NCI-H446 (cell line): ENCODE measurements around the gene GARS1.
A peak's percentile ranks its signal among the peaks of the same experiment; 100 is the strongest.

ENCODE experiments used
- DNase-seq, 2 experiments: peaks; one replicate each; lab custom pipeline; 2025; lab: John Stamatoyannopoulos, UW

The GARS1 gene

DNA sequence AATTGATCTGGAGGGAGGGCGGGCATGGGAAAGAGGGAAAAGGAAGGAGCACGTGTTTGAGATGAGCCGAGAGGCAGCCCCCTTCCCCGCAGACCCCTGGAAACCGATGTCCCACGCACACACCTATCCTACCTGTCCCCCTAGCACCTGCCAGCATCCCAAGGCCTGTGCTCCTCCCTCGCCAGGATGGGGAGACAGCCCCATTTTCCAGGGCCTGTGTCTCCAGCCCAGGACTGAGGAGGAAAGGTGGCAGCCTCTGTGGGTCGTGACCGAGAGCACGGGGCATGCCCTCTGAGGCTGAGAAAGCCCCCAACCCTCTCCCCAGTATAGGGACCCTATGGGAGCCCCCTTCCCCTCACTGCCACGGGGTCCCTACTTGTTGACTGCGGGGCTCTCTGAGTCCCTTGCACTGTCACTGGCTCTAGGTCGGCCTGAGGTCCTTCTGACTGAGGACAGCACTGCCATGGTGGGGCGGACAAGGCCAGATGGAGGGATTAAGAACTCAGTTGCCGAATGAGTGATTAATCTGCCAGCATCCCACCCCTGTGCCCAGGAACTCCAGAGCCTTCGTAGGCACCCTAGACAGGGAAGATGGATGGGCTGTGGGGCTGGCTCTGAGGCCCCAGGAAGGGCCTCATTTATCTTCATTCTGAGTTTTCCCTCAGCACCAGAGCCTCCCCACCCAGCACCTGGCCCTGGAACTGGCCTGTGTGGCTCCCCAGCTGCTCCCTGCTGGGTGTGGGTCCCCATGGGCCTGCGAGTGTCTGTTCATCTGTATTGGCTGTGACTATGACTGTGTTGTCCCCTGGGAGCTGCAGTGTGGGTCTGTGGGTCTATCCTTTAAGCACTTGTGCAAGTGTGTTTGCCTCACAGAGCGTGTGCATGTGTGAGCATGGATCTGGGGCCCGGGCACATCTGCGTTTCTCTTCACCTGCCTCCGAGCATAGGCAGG is 61.6 kb downstream of the GARS1 start:
- no peak for DNase-seq

DNA sequence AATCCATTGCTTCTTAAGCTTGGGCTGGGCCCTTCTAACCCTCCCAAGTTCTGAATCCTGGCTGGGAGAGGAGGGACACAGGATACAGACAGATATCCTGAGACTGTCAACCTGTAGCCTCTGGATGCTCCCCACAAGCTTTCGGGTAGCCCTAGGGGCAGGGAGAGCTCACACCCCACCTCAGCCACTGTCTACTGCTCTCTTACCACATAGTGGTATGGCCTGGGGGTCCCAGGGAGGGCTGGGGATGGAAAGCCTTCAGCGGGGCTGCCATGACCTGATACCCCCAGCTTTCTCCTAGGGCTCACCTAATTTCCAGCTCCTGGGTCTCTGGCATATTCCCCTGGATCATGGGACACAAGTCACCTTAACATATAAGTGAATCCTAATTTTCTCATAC is 62.5 kb downstream of the GARS1 start:
- no peak for DNase-seq

DNA sequence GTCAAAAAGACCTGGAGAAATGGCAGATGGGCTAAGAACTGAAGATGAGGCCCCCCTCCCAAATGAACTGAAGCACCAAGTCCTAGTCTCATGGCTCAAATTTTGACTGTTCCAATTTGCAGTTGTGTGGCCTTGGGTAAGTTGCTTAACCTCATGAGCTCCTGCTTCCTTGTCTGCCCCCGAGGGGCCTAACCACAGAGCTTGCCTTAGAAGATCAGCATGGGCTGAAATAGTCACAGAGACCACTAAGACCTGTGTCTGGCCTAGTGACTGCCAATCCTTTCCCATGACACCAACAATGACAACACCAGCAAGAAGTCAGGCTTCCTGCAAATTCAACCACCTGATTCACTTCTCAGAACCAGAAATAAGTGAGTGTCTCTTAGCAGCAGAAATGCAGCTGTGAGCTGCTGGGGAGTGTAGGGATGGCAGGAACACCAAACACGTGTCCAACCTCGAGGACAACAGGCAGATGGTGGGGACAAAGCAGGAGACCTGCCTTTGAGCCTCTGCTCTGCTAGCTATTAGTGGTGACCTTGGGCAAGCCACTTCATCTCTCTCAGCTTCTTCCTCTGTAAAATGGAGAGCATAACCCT is 63.9 kb downstream of the GARS1 start:
- DNase-seq, result no peak

DNA sequence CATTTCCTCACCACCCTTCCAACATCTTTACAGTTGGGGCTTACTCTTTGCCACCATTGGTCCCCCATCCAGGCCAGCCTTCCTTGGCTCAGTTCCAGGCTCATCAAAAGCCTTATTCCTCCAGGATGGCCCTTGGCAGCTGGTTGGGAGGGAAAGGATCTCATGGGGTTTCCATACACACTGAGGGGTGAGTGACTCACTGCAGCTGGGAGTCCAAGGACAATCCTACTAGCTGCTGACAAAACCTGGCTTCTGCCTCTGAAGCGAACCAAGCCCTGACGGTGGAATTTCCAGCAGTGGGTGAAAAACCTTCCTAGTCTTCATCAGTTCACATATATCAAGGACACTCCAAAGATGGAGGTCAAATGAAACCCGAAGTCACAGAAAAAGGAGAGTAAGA is 64.6 kb downstream of the GARS1 start:
- DNase-seq, result peak; percentile 37 to 85

DNA sequence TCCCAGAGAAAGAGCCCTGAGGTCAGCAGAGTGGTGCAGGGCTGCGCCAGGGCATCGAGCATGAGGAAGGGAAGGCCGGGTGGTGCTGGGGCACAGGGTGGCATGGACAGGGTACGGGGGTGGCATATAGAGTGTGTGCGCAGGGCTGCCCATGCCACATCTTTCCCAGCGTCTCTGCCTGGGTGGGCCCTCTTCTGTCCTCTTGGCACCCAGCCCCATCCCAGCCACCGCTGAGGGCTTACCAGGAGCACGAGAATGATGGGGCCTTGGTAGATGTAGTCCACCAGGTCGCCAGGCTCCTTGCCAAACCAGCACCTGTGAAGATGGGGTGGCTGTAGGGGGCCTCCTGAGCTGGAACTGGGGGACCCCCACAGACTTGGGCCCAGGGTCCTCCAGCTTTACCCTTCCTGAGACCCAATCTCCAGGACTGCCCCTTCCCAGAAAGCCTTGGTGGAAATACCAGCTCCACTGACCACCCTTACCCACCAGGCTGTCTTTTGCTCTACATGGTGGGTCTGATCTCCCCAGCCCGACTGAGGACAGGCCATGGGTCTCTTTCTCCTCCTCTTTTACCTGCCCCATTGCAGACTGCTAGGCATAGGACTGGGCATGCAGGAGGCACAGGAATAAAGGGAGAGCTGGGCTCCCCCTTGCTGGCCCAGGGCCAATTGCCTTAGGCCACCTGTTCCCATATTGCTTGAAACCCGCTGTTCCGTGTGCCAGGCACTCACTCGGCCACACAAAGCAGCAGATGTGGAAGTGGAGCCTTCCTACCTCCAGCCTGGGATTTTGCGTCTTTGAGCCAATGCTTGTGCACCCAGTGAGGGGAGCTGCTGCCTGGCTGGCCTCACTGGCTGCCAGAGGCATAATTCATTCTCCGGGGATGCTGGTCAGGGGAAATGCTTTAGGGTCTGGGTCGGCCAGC is 65.9 kb downstream of the GARS1 start:
- peak; percentile 39 to 89 for DNase-seq

DNA sequence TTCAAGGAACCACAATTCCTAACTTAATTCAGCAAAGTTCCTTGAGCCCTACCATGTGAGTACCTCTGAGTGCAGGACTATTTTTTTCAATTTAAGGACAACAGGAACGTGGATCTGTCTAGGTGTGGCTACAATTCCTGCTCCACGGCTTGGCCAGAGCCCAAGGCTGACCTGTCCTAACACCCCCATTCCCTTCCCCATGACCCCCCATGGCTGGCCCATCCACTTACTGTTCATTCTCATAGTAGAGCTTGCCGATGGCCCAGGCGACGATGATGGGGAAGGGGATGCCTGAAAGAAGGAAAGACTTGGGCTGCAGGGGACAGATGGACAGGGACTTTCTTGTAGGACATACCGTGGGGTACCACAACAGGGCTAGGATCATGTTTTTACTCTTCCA is 67.2 kb downstream of the GARS1 start:
- no peak for DNase-seq

DNA sequence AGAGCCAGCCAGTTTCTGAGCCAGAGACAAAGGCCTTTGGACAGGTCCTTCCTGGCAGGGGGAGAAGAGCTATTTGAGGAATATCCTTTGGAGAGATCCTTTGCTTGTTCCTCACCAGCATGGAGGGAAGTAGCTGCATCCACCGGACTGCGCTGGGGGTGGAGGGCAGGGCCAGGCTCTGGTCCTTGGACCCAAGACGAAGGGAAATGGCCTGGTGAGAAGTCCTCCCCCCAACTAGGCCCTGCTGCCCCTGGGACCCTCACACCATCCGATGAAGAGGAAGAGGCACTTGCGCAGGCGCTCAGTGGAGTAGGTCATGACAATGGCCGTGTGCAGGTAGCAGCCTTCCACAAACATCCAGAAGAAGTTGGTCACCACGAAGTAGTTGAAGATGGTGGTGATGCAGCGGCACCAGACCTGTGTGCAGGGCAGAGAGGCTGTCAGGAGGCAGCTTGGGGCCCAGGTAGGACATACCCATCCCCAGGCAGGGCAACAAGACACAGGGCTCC is 67.8 kb downstream of the GARS1 start:
- DNase-seq, result no peak

DNA sequence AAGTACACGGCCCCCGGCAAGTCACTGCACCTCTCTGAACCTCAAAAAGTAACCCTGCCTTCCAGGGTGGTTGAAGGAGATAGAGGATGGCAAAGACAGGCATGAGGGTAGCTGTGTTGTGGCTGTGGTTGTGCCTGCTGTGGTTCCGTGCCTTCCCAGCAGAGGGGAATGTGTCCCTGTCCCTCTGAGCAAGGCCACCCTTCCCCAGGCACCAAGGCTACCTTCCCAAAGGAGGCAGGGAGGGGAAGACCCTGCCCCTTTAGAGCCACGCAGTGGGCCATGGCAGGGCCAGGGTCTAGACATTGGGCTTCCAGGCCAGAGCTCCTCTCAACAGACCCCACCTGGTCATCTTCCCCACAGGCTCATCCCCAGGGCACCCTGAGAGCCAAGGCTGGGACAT is 68.7 kb downstream of the GARS1 start:
- DNase-seq, result no peak

DNA sequence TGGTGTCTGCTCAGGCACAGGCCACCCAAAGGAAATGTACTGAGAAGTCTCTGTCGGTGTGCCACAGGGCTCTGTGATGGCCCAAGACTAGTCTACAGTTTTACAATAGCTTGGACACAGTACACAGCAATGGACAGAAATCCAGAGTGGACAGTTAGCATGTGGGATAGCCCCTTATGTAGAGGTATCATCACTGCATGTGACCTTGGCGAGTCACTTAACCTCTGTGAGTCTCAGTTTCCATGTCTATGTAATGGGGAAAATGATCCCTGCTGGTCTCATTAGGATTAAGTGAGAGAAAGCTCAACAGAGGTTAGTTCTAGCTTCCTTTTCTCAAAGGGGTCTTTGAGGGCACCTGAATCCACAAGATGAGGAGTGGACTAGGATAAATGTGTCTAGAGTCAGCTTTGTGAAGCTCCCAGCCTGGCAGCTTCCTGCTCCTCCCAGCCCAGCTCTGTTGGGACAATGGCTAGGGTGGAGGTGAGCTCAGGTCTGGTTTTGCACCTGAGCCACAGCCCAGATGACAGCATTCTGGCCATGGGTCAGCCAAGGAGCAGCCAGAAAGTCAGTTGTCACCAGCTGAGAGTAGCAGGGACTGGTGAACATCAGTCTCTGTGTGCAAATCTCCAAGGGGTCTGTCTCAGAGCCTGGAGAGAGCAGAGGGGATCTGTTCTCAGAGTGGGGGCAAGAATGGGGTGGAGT is 69.7 kb downstream of the GARS1 start:
- no peak for DNase-seq

DNA sequence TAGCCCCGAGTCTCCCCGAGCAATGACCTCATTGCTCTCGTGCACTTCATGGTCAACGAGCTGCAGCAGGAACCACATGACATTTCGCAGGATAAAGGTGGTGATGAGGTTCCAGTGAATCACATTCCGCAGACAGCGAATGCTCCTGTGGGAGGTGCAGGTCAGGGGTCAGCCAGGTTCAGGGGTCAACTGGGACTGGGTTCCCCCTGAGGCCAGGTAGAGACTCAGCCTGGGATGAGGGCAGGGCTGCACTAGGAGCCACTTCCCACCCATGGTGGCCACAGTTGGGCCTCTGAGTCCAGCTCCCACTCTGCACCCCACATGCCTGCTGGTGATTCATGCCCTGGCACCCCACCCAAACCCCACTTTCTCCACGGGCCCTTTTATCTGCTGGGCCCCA is 70.4 kb downstream of the GARS1 start:
- DNase-seq, result no peak

DNA sequence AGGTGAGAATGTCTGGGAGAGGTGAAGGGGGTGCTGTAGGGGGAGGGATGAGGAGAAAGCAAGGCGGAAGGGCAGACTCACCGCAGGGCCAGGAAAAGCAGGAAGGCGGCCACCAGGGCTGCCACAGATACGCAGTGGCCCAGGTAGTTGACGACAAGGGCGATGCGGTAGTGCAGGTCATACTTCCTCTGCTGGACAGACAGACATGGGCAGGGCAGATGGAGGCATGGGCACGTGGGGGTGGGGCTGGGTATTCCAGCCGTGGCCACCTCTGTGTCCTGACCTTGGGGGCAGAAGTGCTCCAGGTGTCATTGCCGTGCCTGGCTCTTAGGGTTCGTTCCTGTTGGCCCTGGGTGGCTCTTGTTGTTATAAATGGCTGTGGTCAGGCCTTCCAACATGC is 70.8 kb downstream of the GARS1 start:
- no peak for DNase-seq

DNA sequence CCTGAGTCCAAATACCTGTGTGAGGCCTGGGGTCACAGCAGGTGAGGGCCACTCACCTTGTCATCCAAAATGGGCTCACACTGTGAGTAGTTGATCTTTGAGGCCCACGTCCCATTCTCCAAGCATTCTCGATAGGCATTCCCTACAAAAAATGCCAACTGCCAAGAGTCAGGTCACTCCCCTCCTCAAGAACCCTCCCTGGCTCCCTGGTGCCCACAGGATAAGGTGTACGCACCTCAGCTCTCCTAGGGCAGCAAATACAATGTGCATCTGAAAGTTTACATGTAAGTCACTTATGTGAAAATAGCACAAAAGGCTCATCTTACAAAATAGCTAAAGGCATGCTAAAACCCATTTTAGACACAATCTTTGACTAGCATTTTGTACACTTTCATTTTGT is 72.5 kb downstream of the GARS1 start:
- no peak for DNase-seq

DNA sequence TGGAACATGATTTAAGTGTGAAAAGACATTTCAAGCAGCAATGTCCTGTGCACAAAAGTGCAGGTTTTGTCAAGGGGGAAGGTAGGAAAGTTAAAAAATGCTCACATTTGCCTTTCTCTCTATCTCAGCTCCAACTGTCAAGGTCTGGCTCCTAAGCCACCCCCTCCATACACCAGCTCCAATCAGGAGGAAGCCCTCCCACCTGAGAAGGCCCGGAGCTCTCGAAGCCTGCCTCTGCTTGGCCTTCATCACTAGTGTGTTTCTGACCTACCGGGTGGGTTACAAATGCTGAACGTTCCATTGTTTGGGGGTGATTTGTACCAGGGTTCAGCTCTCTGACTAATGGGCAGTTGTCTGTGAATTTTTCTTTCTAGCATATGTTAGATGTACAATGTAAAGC is 73.4 kb downstream of the GARS1 start:
- no peak for DNase-seq

DNA sequence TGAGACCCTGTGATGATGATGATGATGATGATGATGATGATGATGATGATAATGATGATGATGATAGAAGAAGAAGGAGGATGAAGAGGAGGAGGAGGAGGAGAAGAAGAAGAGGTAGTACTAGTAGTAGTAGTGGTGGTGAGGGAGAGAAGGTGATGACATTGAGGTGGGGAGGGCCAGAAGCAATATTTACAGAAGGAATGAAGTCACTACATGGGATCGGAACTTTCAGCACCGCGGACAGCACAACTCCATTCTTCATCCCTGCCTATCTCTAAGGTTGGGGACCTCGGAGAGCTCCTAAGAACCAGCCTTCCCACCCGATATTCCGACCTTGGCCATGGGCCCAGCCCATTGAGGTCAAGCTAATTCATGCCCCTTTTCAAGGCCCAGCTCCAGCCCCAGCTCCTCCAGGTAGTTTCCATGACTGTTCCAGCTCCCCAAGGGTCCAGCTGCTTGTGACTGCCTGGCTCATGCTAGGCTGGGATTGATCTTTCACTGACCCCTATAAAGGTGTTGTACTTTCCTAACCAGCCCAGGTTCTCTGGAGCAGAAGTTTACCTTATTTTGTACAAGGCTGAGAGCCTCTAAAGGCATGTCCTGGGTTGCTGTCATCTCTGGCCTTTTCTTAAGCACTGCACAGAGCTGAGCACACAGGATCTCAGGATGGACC is 77.3 kb downstream of the GARS1 start:
- no peak for DNase-seq

DNA sequence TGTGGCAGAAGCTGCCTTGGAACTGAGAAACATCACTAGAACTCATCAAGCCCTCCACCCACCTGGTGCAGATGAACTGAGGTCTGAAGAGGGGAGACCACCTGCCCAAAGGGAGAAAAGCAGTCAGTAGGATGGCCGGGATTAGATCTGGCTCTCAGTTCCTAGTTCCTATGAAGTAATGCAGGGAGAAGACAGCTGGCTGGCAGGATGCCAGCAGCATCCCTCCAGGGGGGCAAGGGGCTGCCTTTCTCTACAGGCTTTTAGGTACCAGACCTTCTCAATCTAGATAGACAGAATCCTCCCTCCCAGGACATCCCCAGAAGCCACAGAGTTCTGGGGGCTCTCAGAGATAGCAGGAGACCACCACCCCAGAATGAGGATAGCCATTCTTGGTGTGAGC is 79.7 kb downstream of the GARS1 start:
- peak in 1 of 2 experiments; percentile 11 for DNase-seq

DNA sequence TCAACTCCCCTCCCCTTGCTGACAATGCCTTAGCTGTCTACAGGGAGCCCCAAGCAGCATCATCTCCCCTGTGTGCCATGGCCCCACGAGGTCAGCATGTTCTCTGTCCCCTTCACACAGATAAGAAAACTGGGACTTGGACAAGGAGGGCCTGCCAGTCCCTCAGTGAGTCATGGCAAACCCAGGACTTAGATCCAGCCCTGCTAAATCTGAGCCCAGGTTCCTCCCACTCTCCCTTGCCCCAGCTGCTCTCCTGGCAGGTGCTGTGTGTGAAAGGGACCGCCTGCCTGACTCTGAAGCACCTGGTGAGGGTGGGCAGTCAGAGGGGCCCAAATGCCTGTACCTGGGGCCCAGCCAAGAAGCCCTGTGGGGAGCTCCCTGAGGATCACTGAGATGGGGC is 80.2 kb downstream of the GARS1 start:
- DNase-seq, result no peak

DNA sequence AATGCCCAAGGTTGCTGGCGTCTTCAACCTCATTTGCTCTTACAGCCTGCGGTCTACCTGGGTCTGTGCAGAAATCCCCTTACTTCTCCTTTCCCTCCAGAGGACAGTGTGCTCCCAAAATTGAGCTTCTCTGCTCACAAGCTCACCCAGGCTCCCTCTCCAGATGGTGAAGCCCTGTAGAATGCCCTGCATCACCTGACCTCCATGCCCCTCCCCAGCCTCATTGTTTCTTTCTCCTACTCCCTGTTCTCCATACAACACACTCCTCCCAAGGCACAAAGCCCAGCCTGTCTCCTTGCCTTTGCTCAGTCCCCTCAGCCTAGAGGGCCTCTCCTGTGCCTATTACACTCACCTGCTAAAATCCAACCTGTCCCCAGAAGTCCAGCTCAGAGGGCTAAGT is 84.1 kb downstream of the GARS1 start:
- DNase-seq, result no peak

DNA sequence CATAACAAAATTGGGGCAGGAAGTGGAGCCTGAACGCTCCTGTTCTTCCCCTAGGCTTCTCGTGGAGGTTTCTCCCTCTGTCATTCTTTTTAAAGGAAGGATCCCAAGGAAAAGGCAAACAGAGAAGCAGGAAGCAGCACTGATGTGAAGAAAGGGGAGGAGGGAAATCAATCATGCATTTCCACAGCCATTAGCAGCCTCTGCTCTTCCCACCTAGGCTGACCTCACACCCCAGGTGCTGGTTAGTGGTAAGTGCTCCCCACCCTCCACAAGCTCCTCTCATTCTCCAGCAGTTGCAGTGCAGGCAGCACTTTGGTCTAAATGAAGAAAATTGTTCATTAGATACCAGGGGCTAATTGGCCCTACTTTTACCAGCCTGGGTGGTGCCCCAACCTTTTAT is 85.0 kb downstream of the GARS1 start:
- DNase-seq, result no peak

DNA sequence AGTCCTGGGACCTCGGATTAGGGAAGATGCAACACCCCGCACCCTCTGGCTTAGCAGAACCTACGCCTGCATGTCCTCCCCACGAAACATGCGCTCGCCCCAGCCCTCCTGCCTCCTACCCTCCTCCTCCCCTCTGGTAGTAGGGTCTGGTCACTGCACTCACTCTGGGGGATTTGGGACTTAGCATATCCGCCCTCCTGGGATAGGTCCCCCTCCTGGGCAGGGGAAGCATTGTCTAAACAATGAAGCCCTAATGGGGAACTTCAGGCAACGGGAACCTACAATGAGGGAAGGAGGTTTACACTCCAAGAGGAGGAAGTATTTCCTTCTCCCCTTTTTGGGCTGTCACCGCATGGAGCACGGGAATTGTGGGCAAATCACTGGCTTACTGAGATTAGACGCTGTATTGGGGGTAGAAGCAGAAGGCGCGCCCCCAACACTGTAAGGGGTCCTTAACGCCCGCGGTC is 86.7 kb downstream of the GARS1 start:
- DNase-seq, result no peak

DNA sequence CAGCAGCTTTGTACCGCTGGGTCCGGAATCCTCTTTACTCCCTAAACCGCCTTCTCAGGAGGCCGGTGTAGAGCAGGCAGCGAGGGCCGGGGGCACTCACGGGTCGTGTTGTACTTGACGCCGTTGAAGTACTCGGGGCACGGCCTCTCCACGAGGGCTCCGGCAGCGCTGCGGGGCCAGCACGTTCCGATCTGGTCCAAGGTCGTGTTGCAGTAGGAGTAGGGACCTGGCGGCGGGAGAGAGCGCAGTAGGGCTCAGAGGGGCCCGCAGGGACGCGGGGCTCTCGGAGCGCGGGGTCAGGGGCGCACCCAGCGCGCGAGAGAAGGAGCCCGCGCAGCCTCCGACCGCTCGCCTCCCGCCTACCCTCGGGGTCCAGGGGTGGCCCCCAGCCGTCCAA is 87.1 kb downstream of the GARS1 start:
- no peak for DNase-seq
